ENCODE results near the gene CATSPERE.
"Not testable (repeated sequence)": the region's sequence is repeated elsewhere in the genome, so short reads cannot be mapped to it uniquely, and the experiment has no call there.

- not testable (repeated sequence) for TF ChIP-seq POLR2A, CTCF (IDR thresholded peaks at IDR 0.05)
Observed at GRCh38 chr1:244682087-244682486, 221.0 kb downstream of the CATSPERE start.
